SJSA1 (cell line): Measurements from ENCODE around the gene EHBP1L1. TPM values are rescaled to one million over a fixed set of nuclear protein-coding genes. Genes with fewer than 3 reads are reported as not detected.
"Not testable (repeated sequence)": the region's sequence is repeated elsewhere in the genome, so short reads cannot be mapped to it uniquely, and the experiment has no call there.

ENCODE experiments used
- DNase-seq, 2 experiments: peaks; one replicate each; pipeline ENCODE4 v3.0.0-alpha.2; 2015 to 2020; ENCODE audit warnings: low spot score in 2 of 2, low read depth in 1 of 2
- H3K27ac ChIP-seq: fragments of 250-450 bp; sonication (Bioruptor Pico); 2 replicates; pipeline ENCODE4 v1.5.1; 2020; ENCODE audit warnings: mild to moderate bottlenecking, moderate library complexity
- H3K27me3 ChIP-seq: fragments of 250-450 bp; sonication (Bioruptor Pico); replicated peaks from 2 replicates; pipeline ENCODE4 v1.5.1; 2020; ENCODE audit warnings: mild to moderate bottlenecking, moderate library complexity
- H3K36me3 ChIP-seq: fragments of 250-450 bp; sonication (Bioruptor Pico); 2 replicates; pipeline ENCODE4 v1.5.1; 2020; ENCODE audit warnings: mild to moderate bottlenecking
- H3K4me1 ChIP-seq: fragments of 250-450 bp; sonication (Bioruptor Pico); replicated peaks from 2 replicates; pipeline ENCODE4 v1.6.1; 2021; ENCODE audit warnings: mild to moderate bottlenecking
- H3K4me3 ChIP-seq: fragments of 250-450 bp; sonication (Bioruptor Pico); 2 replicates; pipeline ENCODE4 v1.5.1; 2020; ENCODE audit warnings: mild to moderate bottlenecking
- H3K9me3 ChIP-seq: fragments of 250-450 bp; sonication (Bioruptor Pico); replicated peaks from 2 replicates; pipeline ENCODE4 v1.5.1; 2020; ENCODE audit warnings: mild to moderate bottlenecking
- total RNA-seq: library from RNA; depleted of rRNA; stranded (reverse); fragments of >200 nt; shearing (Covaris generic); gene quantifications from 2 replicates; pipeline ENCODE4 v1.2.3, GENCODE V29; 2014

EHBP1L1 gene
- total RNA-seq, 1 experiment from 2014 or later = 103 TPM

DNA sequence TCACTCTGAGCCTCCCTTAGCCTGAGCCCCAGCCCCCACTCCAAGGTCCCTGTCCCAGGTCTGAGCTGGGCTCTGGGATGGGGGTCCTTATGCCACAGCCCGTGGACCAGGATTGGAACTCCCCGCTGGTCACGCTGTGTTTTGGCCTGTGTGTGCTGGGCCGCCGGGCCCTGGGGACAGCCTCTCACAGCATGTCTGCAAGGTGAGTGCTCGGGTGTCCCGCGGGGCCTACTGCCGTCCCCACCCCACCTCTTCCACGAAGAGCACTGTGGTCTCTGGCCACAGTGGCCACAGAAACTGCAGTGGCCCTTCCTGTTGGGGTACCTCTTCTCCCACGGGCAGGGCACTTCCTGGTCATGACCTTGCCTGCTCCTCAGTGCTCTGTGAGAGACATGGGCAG is 58.6 kb downstream of the EHBP1L1 start:
- H3K27me3 ChIP-seq = no peaks in the 10 kb centered on the region
- no peak for DNase-seq
- peaks cover 21% of the 10 kb centered on the region for H3K4me1 ChIP-seq
- no peaks in the 10 kb centered on the region for H3K9me3 ChIP-seq
- no peak overlapping the region for H3K4me3 ChIP-seq
- no peak overlapping the region for H3K27ac ChIP-seq
- H3K36me3 ChIP-seq = peaks cover 89% of the 10 kb centered on the region

GRCh38 chr11:65634905-65635731 is 59.3 kb downstream of the EHBP1L1 start:
- Histone ChIP-seq H3K4me3 (no peak overlapping the region), H3K4me1 (peaks cover 21% of the 10 kb centered on the region), H3K27ac (no peak overlapping the region), H3K36me3 (peaks cover 88% of the 10 kb centered on the region), H3K27me3 (no peaks in the 10 kb centered on the region), H3K9me3 (no peaks in the 10 kb centered on the region)
- DNase-seq = no peak

DNA sequence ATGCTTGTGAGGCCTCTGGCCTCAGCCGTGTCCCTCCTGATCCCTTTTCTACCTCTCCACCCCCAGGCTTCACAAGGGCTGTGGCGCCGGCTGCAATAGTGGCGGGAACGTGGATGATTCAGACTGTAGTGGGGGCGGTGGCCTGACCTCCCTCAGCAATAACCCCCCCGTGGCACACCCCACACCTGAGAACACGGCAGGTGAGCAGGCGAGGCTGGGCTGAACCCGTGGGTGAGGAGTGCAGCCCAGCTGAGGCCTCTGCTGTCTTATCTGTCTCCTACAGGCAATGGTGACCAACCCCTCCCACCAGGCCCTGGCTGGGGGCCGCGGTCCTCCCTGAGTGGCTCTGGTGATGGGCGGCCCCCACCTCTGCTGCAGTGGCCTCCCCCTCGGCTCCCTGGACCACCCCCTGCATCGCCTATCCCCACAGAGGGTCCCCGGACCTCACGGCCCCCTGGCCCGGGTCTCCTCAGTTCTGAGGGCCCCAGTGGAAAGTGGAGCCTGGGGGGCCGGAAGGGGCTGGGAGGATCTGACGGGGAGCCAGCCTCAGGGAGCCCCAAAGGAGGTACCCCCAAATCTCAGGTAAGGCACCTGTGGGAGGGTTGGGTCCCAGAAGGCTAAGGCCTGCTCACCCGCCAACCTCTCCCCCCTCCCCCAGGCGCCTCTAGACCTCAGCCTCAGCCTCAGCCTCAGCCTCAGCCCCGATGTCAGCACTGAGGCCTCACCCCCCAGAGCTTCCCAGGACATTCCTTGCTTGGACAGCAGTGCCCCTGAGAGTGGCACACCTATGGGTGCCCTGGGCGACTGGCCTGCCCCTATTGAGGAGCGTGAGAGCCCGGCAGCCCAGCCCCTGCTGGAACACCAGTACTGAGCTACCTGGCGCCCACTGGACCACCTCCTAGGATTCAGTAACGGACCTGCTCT is 60.5 kb downstream of the EHBP1L1 start:
- Histone ChIP-seq H3K9me3 (no peaks in the 10 kb centered on the region), H3K27ac (no peak overlapping the region), H3K27me3 (no peaks in the 10 kb centered on the region), H3K4me3 (no peak overlapping the region), H3K36me3 (peaks cover 86% of the 10 kb centered on the region), H3K4me1 (peaks cover 21% of the 10 kb centered on the region)
- no peak for DNase-seq

DNA sequence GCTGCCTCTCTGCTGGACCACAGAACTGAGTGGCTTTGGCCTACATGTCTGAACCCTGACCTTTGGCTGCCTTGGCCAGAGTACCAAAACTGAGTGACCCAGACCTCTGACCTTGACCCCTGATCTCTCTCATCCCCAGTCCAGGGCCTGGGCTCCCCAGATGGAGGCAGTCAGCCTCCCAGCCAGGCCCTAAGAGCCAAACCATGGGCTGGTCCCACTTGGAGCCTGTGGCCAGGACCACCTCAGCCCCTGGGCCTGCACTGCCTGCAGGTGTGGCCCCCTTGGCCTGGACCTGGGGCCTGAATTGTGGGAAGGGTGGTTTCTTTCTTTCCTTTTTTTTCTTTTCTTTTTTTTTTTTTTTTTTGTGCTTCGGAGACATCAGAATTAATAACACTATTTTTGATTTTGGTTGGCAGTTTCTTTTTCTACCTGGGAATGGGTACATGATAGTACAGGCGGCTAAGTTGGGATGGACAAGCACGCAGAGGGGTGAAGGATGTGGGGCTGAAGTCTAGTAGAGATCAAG is 61.2 kb downstream of the EHBP1L1 start:
- no peak overlapping the region for H3K4me3 ChIP-seq
- H3K9me3 ChIP-seq = no peaks in the 10 kb centered on the region
- H3K27ac ChIP-seq = no peak overlapping the region
- no peaks in the 10 kb centered on the region for H3K27me3 ChIP-seq
- peaks cover 21% of the 10 kb centered on the region for H3K4me1 ChIP-seq
- DNase-seq = no peak
- H3K36me3 ChIP-seq = peaks cover 86% of the 10 kb centered on the region

DNA sequence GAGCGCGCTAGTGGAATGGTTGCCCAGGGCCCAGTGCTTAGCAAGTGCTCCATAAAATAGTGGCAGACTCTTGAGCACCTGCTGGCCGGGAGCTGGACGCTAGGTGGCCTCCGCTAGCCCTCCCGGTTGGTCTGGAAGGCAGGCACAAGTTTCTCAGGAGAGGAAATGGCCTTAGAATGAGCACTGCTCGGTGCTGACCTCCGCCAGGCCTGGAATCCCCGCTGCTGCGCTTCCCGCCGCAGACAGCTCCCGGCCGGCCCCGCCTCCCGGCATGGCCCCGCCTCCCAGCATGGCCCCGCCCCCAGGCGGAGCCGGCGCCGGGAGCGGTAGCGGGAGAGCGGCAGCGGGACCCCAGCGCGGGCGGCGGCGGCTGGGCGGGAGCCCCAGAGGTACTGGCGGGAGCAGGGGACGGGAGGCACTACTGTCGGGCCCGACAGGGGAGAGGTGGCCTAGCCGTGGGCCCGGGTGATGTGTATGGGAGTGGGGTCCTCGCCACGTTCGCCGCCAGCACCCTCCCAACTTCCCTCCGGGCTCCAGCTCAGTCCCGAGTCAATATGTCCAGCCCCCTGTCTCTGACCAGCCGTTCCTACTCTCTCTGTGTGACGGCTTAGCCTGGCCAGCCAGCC is 62.1 kb downstream of the EHBP1L1 start, which contains the start of gene SIPA1:
SIPA1 (plus strand) TSS at position 308 of the 626 bp plus-strand sequence. CDS start 2,821 bp downstream, outside the sequence.
- peaks cover 21% of the 10 kb centered on the region for H3K4me1 ChIP-seq
- DNase-seq = peak; percentile 93 to 98
- peak within 1 kb of the TSS; percentile 41 for H3K27ac ChIP-seq
- H3K4me3 ChIP-seq = peak within 1 kb of the TSS; percentile 68
- no peaks in the 10 kb centered on the region for H3K9me3 ChIP-seq
- peaks cover 84% of the 10 kb centered on the region for H3K36me3 ChIP-seq
- no peaks in the 10 kb centered on the region for H3K27me3 ChIP-seq

- Histone ChIP-seq H3K4me1 (peaks cover 21% of the 10 kb centered on the region), H3K36me3 (peaks cover 81% of the 10 kb centered on the region)
- not testable (repeated sequence) for DNase-seq, H3K4me3 ChIP-seq, H3K27me3 ChIP-seq, H3K27ac ChIP-seq, H3K9me3 ChIP-seq
These were observed 63.4 kb downstream of the EHBP1L1 start for GRCh38 chr11:65639228-65639597.

GRCh38 chr11:65639623-65640482 is 64.0 kb downstream of the EHBP1L1 start:
- no peak for DNase-seq
- Histone ChIP-seq H3K27me3 (no peaks in the 10 kb centered on the region), H3K36me3 (peaks cover 79% of the 10 kb centered on the region), H3K27ac (no peak overlapping the region), H3K4me1 (peaks cover 21% of the 10 kb centered on the region), H3K4me3 (no peak overlapping the region), H3K9me3 (no peaks in the 10 kb centered on the region)

GRCh38 chr11:65640483-65641296 is 64.8 kb downstream of the EHBP1L1 start:
- Histone ChIP-seq H3K27ac (no peak overlapping the region), H3K4me3 (no peak overlapping the region), H3K27me3 (no peaks in the 10 kb centered on the region), H3K4me1 (peaks cover 27% of the 10 kb centered on the region), H3K9me3 (no peaks in the 10 kb centered on the region), H3K36me3 (peaks cover 79% of the 10 kb centered on the region)
- DNase-seq = no peak

DNA sequence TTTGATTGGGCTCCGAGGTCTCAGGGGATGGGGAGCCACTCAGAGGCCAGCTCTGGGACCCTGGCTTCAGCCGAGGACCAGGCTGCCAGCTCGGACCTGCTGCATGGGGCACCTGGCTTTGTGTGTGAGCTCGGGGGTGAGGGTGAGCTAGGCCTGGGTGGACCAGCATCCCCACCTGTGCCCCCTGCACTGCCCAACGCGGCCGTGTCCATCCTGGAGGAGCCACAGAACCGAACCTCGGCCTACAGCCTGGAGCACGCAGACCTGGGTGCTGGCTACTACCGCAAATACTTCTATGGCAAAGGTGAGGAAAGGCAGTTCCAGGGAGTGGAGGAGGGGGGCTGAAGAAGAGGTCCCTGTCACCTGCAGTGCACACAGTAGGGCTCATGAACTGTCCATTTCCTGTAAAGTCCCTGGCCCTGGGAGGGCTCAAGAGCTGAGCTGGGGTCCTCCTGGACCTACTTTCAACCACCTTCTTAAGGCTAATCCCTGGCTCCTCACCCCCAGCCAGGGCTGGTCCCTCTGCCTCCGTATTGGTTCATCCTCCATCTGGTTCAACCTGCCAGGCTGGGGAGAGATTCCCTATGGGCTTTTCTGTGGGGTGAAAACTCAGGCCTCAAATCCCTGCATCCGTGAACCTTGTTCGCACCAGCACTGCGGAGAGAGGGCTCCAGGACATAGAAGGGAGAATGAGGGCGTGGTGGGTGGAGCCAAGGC is 65.6 kb downstream of the EHBP1L1 start:
- no peak overlapping the region for H3K4me3 ChIP-seq
- H3K4me1 ChIP-seq = peaks cover 27% of the 10 kb centered on the region
- peaks cover 79% of the 10 kb centered on the region for H3K36me3 ChIP-seq
- H3K27ac ChIP-seq = no peak overlapping the region
- no peaks in the 10 kb centered on the region for H3K27me3 ChIP-seq
- H3K9me3 ChIP-seq = no peaks in the 10 kb centered on the region
- no peak for DNase-seq
